Neural cell (in vitro differentiated cells): ENCODE data around the gene CNGA3. TPM values are rescaled to one million over a fixed set of nuclear protein-coding genes. Genes with fewer than 3 reads are reported as not detected.

Experiments used
- H2AFZ ChIP-seq: fragments of 200-600, 300-800 bp; sonication (generic), shearing (Covaris generic); 2 replicates; pipeline ENCODE4 v1.6.0; 2014; ENCODE audit warnings: low read depth, mild to moderate bottlenecking, antibody characterized with exemption, low read length, moderate library complexity
- H3F3A ChIP-seq: fragments of 200-600 bp; shearing (Covaris generic); 2 replicates; pipeline ENCODE4 v1.6.1; 2016; ENCODE audit warnings: mild to moderate bottlenecking, moderate library complexity, mixed read lengths, antibody characterized with exemption, low read length; ENCODE audit not compliant: insufficient read depth, poor library complexity, severe bottlenecking
- H3K27ac ChIP-seq: fragments of 200-600, 300-800 bp; sonication (generic), shearing (Covaris generic); 2 replicates; pipeline ENCODE4 v1.5.1; 2014; ENCODE audit warnings: mild to moderate bottlenecking, low read length, moderate library complexity
- H3K27me3 ChIP-seq: fragments of 300-800, 200-600 bp; sonication (generic), shearing (Covaris generic); 2 replicates; pipeline ENCODE4 v1.6.0; 2014; ENCODE audit warnings: mild to moderate bottlenecking, low read depth, low read length, moderate library complexity; ENCODE audit not compliant: insufficient read depth
- H3K36me3 ChIP-seq: fragments of 300-800, 200-600 bp; sonication (generic), shearing (Covaris generic); 2 replicates; pipeline ENCODE4 v1.5.1; 2014; ENCODE audit warnings: mild to moderate bottlenecking, antibody characterized with exemption, low read length, moderate library complexity; ENCODE audit not compliant: insufficient read depth
- H3K4me2 ChIP-seq: fragments of 300-800, 200-600 bp; sonication (generic), shearing (Covaris generic); 2 replicates; pipeline ENCODE4 v1.6.0; 2014; ENCODE audit warnings: mild to moderate bottlenecking, low read length
- H3K4me3 ChIP-seq: fragments of 300-800, 200-600 bp; sonication (generic), shearing (Covaris generic); 2 replicates; pipeline ENCODE4 v1.5.1; 2014; ENCODE audit warnings: mild to moderate bottlenecking, low read length, moderate library complexity
- H3K79me2 ChIP-seq: fragments of 200-600 bp; shearing (Covaris generic); replicated peaks from 2 replicates; pipeline ENCODE4 v1.6.0; 2014; ENCODE audit warnings: mild to moderate bottlenecking, low read length, moderate library complexity; ENCODE audit not compliant: insufficient read depth
- H3K9ac ChIP-seq: fragments of 300-800, 200-600 bp; sonication (generic), shearing (Covaris generic); 2 replicates; pipeline ENCODE4 v1.6.1; 2016; ENCODE audit warnings: mild to moderate bottlenecking, low read length, mixed read lengths
- H3K9me2 ChIP-seq: fragments of 200-600 bp; shearing (Covaris generic); 2 replicates; pipeline ENCODE4 v1.6.1; 2016; ENCODE audit warnings: mild to moderate bottlenecking, low read length, mixed read lengths; ENCODE audit not compliant: insufficient read depth
- H3K9me3 ChIP-seq: fragments of 200-600, 300-800 bp; sonication (generic), shearing (Covaris generic); 2 replicates; pipeline ENCODE4 v1.6.1; 2016; ENCODE audit warnings: mild to moderate bottlenecking, mixed run types, low read length, moderate library complexity, mixed read lengths
- H4K20me1 ChIP-seq: fragments of 200-600 bp; shearing (Covaris generic); 2 replicates; pipeline ENCODE4 v1.6.1; 2016; ENCODE audit warnings: mild to moderate bottlenecking, mixed run types; ENCODE audit not compliant: insufficient read depth
- EP300 ChIP-seq: fragments of 450-650 bp; conservative IDR thresholded peaks from 2 replicates; pipeline ENCODE4 v1.6.1; 2014; ENCODE audit warnings: antibody characterized with exemption, mild to moderate bottlenecking, moderate library complexity; ENCODE audit not compliant: poor library complexity, severe bottlenecking
- EZH2 ChIP-seq: fragments of 200-600, 300-800 bp; shearing (Covaris generic), sonication (generic); IDR thresholded peaks from 2 replicates; pipeline ENCODE4 v1.6.1; 2014; ENCODE audit warnings: antibody characterized with exemption, low read length, borderline replicate concordance, mild to moderate bottlenecking; ENCODE audit not compliant: insufficient read depth, poor library complexity, severe bottlenecking
- MXI1 ChIP-seq: fragments of 450-650 bp; conservative IDR thresholded peaks from 2 replicates; pipeline ENCODE4 v1.6.1; 2014; ENCODE audit warnings: antibody characterized with exemption, mild to moderate bottlenecking; ENCODE audit not compliant: poor library complexity, severe bottlenecking
- POLR2AphosphoS5 ChIP-seq: IDR thresholded peaks from 2 replicates; pipeline ENCODE4 v1.6.1; 2012
- RAD21 ChIP-seq: fragments of 450-650 bp; conservative IDR thresholded peaks from 2 replicates; pipeline ENCODE4 v1.6.1; 2014; ENCODE audit warnings: antibody characterized with exemption, mild to moderate bottlenecking, moderate library complexity
- SMC3 ChIP-seq: fragments of 450-650 bp; conservative IDR thresholded peaks from 2 replicates; pipeline ENCODE4 v1.6.1; 2014; ENCODE audit warnings: antibody characterized with exemption, mild to moderate bottlenecking, moderate library complexity; ENCODE audit not compliant: poor library complexity
- TAF1 ChIP-seq: IDR thresholded peaks from 2 replicates; pipeline ENCODE4 v1.6.1; 2012; ENCODE audit warnings: low read depth
- polyA plus RNA-seq: library from polyadenylated mRNA; depleted of rRNA; stranded (reverse); fragments of >200 nt; gene quantifications from 2 replicates; pipeline ENCODE4 v1.2.3, GENCODE V29; 2014
- TF ChIP-seq, protein P1 (sequence below): fragments of 450-650 bp; IDR thresholded peaks from 2 replicates; pipeline ENCODE4 v1.5.1; 2014; ENCODE audit warnings: antibody characterized with exemption, mild to moderate bottlenecking, moderate library complexity; ENCODE audit not compliant: poor library complexity, severe bottlenecking
- TF ChIP-seq, protein P2 (sequence below): IDR thresholded peaks from 2 replicates; pipeline ENCODE4 v1.6.1; 2012; ENCODE audit warnings: borderline replicate concordance

Gene CNGA3
- polyA plus RNA-seq, 1 donor from 2014 or later: 0.64 TPM

- Histone ChIP-seq H4K20me1 (no peaks in the 10 kb centered on the region), H3K9ac (no peak overlapping the region), H3F3A (no peaks in the 10 kb centered on the region), H3K4me3 (no peak overlapping the region), H3K9me3 (no peaks in the 10 kb centered on the region), H3K36me3 (no peaks in the 10 kb centered on the region), H3K27ac (no peak overlapping the region), H2AFZ (no peak overlapping the region), H3K9me2 (no peaks in the 10 kb centered on the region), H3K79me2 (no peaks in the 10 kb centered on the region), H3K4me2 (no peak overlapping the region), H3K27me3 (no peaks in the 10 kb centered on the region)
- no peak for TF ChIP-seq MXI1
- TF ChIP-seq SMC3: no peak
- TF ChIP-seq, protein P1, sequence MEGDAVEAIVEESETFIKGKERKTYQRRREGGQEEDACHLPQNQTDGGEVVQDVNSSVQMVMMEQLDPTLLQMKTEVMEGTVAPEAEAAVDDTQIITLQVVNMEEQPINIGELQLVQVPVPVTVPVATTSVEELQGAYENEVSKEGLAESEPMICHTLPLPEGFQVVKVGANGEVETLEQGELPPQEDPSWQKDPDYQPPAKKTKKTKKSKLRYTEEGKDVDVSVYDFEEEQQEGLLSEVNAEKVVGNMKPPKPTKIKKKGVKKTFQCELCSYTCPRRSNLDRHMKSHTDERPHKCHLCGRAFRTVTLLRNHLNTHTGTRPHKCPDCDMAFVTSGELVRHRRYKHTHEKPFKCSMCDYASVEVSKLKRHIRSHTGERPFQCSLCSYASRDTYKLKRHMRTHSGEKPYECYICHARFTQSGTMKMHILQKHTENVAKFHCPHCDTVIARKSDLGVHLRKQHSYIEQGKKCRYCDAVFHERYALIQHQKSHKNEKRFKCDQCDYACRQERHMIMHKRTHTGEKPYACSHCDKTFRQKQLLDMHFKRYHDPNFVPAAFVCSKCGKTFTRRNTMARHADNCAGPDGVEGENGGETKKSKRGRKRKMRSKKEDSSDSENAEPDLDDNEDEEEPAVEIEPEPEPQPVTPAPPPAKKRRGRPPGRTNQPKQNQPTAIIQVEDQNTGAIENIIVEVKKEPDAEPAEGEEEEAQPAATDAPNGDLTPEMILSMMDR: no peak
- TF ChIP-seq POLR2AphosphoS5: no peak
- no peak for TF ChIP-seq EP300
- TF ChIP-seq RAD21: no peak
Observed at GRCh38 chr2:98381494-98381893, 35.2 kb downstream of the CNGA3 start.

GRCh38 chr2:98382086-98382485 lies 35.8 kb downstream of the CNGA3 start:
- H3K36me3 ChIP-seq: no peaks in the 10 kb centered on the region
- no peaks in the 10 kb centered on the region for H3K79me2 ChIP-seq
- H3K9ac ChIP-seq: no peak overlapping the region
- no peaks in the 10 kb centered on the region for H3F3A ChIP-seq
- no peaks in the 10 kb centered on the region for H4K20me1 ChIP-seq
- H3K27me3 ChIP-seq: no peaks in the 10 kb centered on the region
- TF ChIP-seq POLR2AphosphoS5: no peak
- TF ChIP-seq EP300: no peak
- no peak overlapping the region for H3K4me2 ChIP-seq
- no peaks in the 10 kb centered on the region for H3K9me3 ChIP-seq
- H2AFZ ChIP-seq: no peak overlapping the region
- no peak overlapping the region for H3K4me3 ChIP-seq
- H3K27ac ChIP-seq: no peak overlapping the region
- no peaks in the 10 kb centered on the region for H3K9me2 ChIP-seq

DNA sequence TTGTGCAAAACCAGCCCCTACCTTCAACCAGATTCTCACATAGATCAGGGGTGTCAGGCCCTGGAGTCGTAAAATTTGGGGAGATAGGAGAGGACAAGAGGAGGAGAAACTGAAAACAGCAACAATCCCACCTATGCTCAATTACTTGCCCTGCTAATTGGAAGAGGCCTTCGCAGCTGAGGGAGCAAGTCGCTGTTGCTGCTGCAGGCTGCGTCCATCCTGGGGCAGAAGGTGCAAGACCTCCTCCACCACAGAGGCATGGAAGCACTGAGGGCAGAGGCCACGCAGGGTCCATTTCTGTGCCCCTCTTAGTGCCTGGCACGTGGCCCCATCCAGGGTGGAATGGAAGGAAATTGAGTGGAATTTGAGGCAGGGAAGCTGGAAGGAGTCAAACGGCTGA lies 36.5 kb downstream of the CNGA3 start:
- Histone ChIP-seq H3K9me2 (no peaks in the 10 kb centered on the region), H3K27me3 (no peaks in the 10 kb centered on the region), H2AFZ (no peak overlapping the region), H3K27ac (no peak overlapping the region), H3K9ac (no peak overlapping the region), H3F3A (no peaks in the 10 kb centered on the region), H3K36me3 (no peaks in the 10 kb centered on the region), H3K4me2 (no peak overlapping the region), H3K79me2 (no peaks in the 10 kb centered on the region), H3K9me3 (no peaks in the 10 kb centered on the region), H3K4me3 (no peak overlapping the region), H4K20me1 (no peaks in the 10 kb centered on the region)
- TF ChIP-seq MXI1: no peak
- TF ChIP-seq, protein P2, sequence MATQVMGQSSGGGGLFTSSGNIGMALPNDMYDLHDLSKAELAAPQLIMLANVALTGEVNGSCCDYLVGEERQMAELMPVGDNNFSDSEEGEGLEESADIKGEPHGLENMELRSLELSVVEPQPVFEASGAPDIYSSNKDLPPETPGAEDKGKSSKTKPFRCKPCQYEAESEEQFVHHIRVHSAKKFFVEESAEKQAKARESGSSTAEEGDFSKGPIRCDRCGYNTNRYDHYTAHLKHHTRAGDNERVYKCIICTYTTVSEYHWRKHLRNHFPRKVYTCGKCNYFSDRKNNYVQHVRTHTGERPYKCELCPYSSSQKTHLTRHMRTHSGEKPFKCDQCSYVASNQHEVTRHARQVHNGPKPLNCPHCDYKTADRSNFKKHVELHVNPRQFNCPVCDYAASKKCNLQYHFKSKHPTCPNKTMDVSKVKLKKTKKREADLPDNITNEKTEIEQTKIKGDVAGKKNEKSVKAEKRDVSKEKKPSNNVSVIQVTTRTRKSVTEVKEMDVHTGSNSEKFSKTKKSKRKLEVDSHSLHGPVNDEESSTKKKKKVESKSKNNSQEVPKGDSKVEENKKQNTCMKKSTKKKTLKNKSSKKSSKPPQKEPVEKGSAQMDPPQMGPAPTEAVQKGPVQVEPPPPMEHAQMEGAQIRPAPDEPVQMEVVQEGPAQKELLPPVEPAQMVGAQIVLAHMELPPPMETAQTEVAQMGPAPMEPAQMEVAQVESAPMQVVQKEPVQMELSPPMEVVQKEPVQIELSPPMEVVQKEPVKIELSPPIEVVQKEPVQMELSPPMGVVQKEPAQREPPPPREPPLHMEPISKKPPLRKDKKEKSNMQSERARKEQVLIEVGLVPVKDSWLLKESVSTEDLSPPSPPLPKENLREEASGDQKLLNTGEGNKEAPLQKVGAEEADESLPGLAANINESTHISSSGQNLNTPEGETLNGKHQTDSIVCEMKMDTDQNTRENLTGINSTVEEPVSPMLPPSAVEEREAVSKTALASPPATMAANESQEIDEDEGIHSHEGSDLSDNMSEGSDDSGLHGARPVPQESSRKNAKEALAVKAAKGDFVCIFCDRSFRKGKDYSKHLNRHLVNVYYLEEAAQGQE: no peak
- TF ChIP-seq TAF1: no peak
- TF ChIP-seq EP300: no peak
- no peak for TF ChIP-seq SMC3
- TF ChIP-seq EZH2: no peak
- TF ChIP-seq POLR2AphosphoS5: no peak
- TF ChIP-seq, protein P1: no peak
- no peak for TF ChIP-seq RAD21
